Fibroblast of gingiva (primary cell): ENCODE data around the gene SLC2A1.

Source experiments
- DNase-seq: peaks from one replicate; pipeline ENCODE4 v3.0.0-alpha.2; 2011; ENCODE audit warnings: low read depth

SLC2A1 gene

GRCh38 chr1:42979896-42980800 lies 21.5 kb upstream of the SLC2A1 start:
- DNase-seq: no peak

DNA sequence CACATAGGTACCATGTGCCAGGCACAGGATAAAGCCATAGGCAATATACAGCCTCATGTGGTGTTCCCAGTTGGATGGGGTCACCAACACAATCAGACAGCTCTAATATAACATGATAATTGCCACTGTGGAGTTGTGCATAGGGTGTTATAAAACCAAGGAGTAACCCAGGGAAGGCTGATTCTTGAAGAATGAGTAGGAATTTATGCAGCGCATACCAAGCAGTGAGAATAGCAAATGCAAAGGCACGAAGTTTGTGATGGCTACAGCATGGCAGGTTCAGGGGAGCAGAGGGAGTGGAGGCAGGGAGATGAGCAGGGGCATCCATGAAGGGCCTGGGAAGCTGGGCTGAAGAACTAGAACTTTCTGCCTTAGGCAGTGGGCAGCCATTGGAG lies 20.4 kb upstream of the SLC2A1 start:
- no peak for DNase-seq

GRCh38 chr1:42978317-42979035 lies 19.8 kb upstream of the SLC2A1 start:
- DNase-seq: no peak

GRCh38 chr1:42977653-42978052 lies 19.0 kb upstream of the SLC2A1 start:
- no peak for DNase-seq

- no peak for DNase-seq
These were observed 17.0 kb upstream of the SLC2A1 start for GRCh38 chr1:42975561-42976225.

DNA sequence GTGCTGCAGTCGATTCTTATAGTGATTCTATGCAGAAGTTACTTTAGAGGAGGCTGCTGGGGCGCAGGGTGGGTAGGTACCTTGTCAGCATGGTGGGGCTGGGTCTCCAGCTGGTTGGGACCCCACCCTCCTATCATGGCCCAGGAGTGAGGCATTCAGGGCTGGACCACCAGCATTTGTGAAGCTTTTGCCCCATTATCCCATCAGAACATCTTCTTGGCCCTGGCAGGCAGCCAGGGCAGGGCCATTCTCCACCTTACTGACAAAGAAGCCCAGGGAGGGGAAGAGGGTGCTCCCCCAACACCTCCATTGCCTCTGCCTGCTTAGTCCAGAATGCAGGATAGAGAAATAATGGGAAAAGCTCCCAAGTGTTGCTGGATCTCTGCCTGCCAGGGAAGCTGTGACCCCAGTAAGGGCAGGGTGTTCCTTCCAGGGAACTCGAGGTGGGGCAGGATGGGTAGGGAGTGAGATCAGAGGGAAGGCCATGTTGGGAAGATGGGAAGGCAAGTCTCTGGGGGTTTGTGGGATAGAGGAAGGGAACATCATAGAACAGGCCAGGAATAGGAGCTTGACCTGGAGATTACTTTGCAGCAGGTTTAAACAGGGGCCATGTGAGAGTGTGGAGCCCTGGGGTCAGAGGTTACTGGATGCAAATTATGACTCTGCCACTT lies 16.2 kb upstream of the SLC2A1 start:
- no peak for DNase-seq

- no peak for DNase-seq
These were observed 15.1 kb upstream of the SLC2A1 start for GRCh38 chr1:42973799-42974198.

- no peak for DNase-seq
These were observed 14.6 kb upstream of the SLC2A1 start for GRCh38 chr1:42973286-42973685.

GRCh38 chr1:42971841-42972291 lies 13.2 kb upstream of the SLC2A1 start:
- DNase-seq: peak; percentile 48

DNA sequence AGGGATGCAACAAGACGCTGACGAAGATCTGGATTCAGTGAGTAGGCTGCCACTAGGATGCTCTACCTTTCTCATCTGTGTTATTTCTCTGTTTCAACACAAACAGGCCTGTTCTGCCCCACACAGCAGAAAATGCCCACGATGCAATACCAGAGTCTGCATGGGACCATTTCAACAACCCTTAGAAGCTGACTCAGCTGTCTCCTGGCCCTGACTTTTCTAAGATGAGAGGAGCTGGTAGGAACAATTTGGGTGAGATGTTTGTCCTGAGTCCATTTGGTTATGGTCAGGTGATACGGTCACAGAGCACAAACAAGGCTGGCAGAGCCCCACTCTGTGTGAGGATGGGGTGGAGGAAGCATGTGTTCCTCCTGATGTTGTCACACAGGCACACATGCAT lies 11.5 kb upstream of the SLC2A1 start:
- DNase-seq: no peak

DNA sequence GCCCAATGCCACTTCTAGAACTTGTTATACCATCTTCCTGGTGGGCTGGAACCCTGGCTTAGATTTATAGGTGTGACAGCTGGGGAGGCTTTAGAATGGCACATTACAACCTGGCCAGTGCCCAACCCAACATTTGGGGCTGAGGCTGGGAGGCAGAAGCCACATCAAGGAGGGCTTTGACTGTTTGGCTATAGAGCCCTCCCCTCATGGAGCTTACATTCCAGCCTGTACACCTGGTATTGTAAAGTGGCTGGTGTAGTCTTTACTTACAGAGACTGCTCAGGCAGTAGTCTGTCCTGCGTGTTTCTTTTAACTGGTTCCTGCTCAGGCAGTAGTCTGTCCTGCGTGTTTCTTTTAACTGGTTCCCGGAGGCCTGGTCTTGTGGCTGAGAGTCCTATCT lies 10.0 kb upstream of the SLC2A1 start:
- no peak for DNase-seq

DNA sequence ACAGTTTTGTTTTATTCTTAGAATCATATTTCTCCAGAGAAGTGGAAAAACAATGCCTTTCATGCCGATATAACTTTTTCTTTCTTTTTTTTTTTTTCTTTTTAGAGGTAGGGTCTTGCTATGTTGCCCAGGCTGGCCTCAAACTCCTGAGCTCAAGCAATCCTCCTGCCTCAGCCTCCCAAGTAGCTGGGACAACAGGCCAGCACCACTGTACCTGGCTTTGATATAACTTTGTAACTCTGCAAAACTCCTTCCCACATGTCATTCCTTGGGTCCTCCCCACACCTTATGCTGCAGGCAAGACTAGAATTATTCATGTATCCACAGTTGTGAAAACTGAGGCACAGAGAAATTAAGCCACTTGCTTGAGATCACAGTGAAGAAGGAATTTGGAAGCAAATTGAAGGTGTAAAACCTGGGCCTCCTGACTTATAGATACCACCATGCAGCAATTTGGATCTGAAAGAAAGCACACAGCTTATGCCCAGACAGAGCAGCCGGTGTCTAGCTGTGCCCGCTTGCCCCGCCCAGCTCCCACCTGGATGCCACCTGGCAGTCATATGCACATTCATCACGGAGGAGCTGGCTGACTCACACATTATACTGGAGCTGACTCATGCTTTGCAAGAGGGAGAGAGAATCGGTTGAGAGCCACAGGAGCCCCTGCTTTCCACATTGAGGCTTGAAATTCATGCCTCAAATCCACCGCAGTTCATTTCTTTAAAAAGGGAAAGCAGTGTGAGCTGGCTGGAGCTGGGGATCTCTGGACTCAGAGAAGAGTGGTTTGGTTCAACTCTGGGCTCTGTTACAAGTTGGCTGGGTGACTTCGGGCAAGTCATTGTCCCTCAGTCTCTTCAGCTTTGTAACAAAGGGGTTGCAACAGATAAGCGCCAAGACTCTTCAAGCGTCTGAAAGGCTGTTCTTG lies 8.3 kb upstream of the SLC2A1 start:
- peak; percentile 53 for DNase-seq

GRCh38 chr1:42965378-42965777 lies 6.7 kb upstream of the SLC2A1 start:
- DNase-seq: no peak

- DNase-seq: no peak
These were observed 5.6 kb upstream of the SLC2A1 start for GRCh38 chr1:42964044-42964812.

GRCh38 chr1:42963378-42964043 lies 4.8 kb upstream of the SLC2A1 start:
- DNase-seq: peak; percentile 48

- no peak for DNase-seq
These were observed 4.1 kb upstream of the SLC2A1 start for GRCh38 chr1:42962641-42963377.

DNA sequence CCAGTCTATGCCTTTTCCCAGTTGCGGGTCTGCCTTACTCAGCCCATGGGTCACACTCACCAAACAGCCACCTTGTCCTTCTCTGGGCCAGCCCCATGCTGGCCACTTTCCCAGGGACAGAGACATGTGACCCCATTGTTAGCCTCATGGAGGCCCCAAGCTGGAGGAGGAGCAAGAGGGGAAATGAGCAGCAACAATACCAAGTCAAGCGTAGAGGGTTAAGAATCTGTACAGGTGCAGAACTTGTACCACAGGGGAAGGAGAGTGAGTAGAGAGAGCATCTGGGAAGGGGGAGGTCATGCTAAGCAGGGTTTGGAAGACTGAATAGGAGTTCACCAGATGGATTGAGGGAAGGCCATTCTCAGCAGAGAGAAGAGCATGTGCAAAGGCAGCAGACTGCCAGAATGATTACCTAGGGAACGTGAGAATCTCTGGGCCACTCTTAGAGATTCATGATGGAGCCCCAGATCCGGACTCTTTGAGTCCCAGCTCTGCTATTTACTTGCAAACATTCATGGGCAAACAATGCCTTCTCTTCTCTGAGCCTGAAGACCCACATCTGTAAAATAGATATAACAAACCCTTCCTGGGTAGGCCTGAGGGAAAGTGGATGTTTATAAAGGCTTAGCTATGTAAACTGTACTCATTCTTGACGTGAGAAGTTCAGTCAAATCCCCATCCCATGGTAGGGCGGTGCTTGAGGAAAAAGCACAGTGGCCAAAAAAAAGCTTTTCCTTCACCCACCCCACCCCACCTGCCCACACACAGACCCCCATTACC lies 2.8 kb upstream of the SLC2A1 start:
- no peak for DNase-seq
